PC-3 (cell line): ENCODE measurements around the gene VDAC2. TPM values are rescaled to one million over a fixed set of nuclear protein-coding genes. Genes with fewer than 3 reads are reported as not detected.

Experiments
- ATAC-seq: fragments of 200-7000 bp; cut with Tn5 transposase; 2 replicates; pipeline ENCODE4 v1.9.1; 2020; ENCODE audit warnings: mild to moderate bottlenecking, moderate library complexity
- BruUV-seq: library from RNA; stranded (reverse); fragments of 400-500 nt; replicated peaks from 2 replicates; lab custom pipeline; 2021; lab: Mats Ljungman, UMichigan
- CTCF ChIA-PET: fragments of 300-600 bp; sonication (Branson Sonifier 250); formaldehyde crosslinking; loops from one replicate; lab custom pipeline; 2022; ENCODE audit warnings: antibody characterized with exemption; lab: Charles Lee
- POLR2A ChIA-PET: fragments of 300-600 bp; sonication (Branson Sonifier 250); formaldehyde crosslinking; loops from one replicate; lab custom pipeline; 2022; ENCODE audit warnings: antibody characterized with exemption; ENCODE audit not compliant: unreplicated experiment; lab: Charles Lee
- DNase-seq: peaks from one replicate; pipeline ENCODE4 v3.0.0-alpha.2; 2015
- H2AFZ ChIP-seq: fragments of 300-600 bp; sonication (generic); 2 replicates; pipeline ENCODE4 v1.6.0; 2016; ENCODE audit warnings: antibody characterized with exemption, low read length
- H3F3A ChIP-seq: fragments of 300-600 bp; sonication (generic); one replicate; pipeline ENCODE4 v1.6.0; 2017; ENCODE audit warnings: antibody characterized with exemption, low read length, control low read depth, mild to moderate bottlenecking; ENCODE audit not compliant: unreplicated experiment
- H3K27ac ChIP-seq: fragments of 300-600 bp; sonication (generic); 2 replicates; pipeline ENCODE4 v1.5.1; 2016; ENCODE audit warnings: mild to moderate bottlenecking, low read length
- H3K27me3 ChIP-seq: fragments of 300-600 bp; sonication (generic); 2 replicates; pipeline ENCODE4 v1.6.1; 2016; ENCODE audit warnings: low read length, mixed read lengths
- H3K36me3 ChIP-seq: fragments of 300-600 bp; sonication (generic); 2 replicates; pipeline ENCODE4 v1.6.1; 2016; ENCODE audit warnings: low read depth, mixed run types, low read length, mixed read lengths
- H3K4me1 ChIP-seq: fragments of 300-600 bp; sonication (generic); 2 replicates; pipeline ENCODE4 v1.5.1; 2016; ENCODE audit warnings: low read length; ENCODE audit not compliant: insufficient read depth
- H3K4me2 ChIP-seq: fragments of 300-600 bp; sonication (generic); 2 replicates; pipeline ENCODE4 v1.6.0; 2016; ENCODE audit warnings: low read length
- H3K4me3 ChIP-seq: fragments of 300-600 bp; sonication (generic); 2 replicates; pipeline ENCODE4 v1.5.1; 2016; ENCODE audit warnings: mild to moderate bottlenecking, low read length, mixed read lengths
- H3K79me2 ChIP-seq: fragments of 300-600 bp; sonication (generic); 2 replicates; pipeline ENCODE4 v1.6.1; 2017; ENCODE audit warnings: low read length, mixed read lengths
- H3K9ac ChIP-seq: fragments of 300-600 bp; sonication (generic); 2 replicates; pipeline ENCODE4 v1.6.0; 2016; ENCODE audit warnings: mild to moderate bottlenecking, low read length
- H3K9me2 ChIP-seq: fragments of 300-600 bp; sonication (generic); replicated peaks from 2 replicates; pipeline ENCODE4 v1.6.1; 2016; ENCODE audit warnings: mixed run types, low read length, mixed read lengths
- H3K9me3 ChIP-seq: fragments of 300-600 bp; sonication (generic); 2 replicates; pipeline ENCODE4 v1.6.1; 2016; ENCODE audit warnings: low read length, mixed read lengths
- H4K20me1 ChIP-seq: fragments of 300-600 bp; sonication (generic); 2 replicates; pipeline ENCODE4 v1.6.1; 2016; ENCODE audit warnings: low read length, mixed read lengths
- CTCF ChIP-seq: fragments of 300-600 bp; sonication (generic); conservative IDR thresholded peaks from 2 replicates; pipeline ENCODE4 v1.5.1; 2017; ENCODE audit warnings: antibody characterized with exemption, low read depth, mild to moderate bottlenecking, low read length
- EZH2 ChIP-seq: fragments of 300-600 bp; sonication (generic); IDR thresholded peaks from one replicate; pipeline ENCODE4 v1.6.1; 2017; ENCODE audit warnings: antibody characterized with exemption, mild to moderate bottlenecking, low read length; ENCODE audit not compliant: unreplicated experiment
- EZH2phosphoT487 ChIP-seq: fragments of 300-600 bp; sonication (generic); IDR thresholded peaks from 2 replicates; pipeline ENCODE4 v1.6.1; 2018; ENCODE audit warnings: mild to moderate bottlenecking, antibody characterized with exemption, low read length, borderline replicate concordance
- intact Hi-C: fragments of 100-400 bp; cut with micrococcal nuclease; formaldehyde crosslinking; loops from 2 replicates; pipeline ENCODE4 v1.9.0; 2023
- total RNA-seq: library from RNA; depleted of rRNA; stranded (reverse); fragments of >200 nt; gene quantifications from 2 replicates; pipeline ENCODE4 v1.2.3, GENCODE V29; 2014

VDAC2 gene
- total RNA-seq, 1 experiment from 2014 or later, result 542 TPM

- no peak overlapping the region for H3K27ac ChIP-seq
- no peaks in the 10 kb centered on the region for H3K27me3 ChIP-seq
- ATAC-seq, result no peak
- H4K20me1 ChIP-seq, result no peaks in the 10 kb centered on the region
- no peak overlapping the region for H3K4me3 ChIP-seq
- H3K36me3 ChIP-seq, result no peaks in the 10 kb centered on the region
- H3K9ac ChIP-seq, result no peak overlapping the region
- ChIA-PET POLR2A (no interaction called here), CTCF (no interaction called here)
- H3K4me2 ChIP-seq, result no peak overlapping the region
- no peaks in the 10 kb centered on the region for H3K9me2 ChIP-seq
- intact Hi-C loops, result no loop called here
- DNase-seq, result no peak
- no peaks in the 10 kb centered on the region for H3F3A ChIP-seq
- H3K79me2 ChIP-seq, result no peaks in the 10 kb centered on the region
- no peak for TF ChIP-seq EZH2
- no peaks in the 10 kb centered on the region for H3K9me3 ChIP-seq
- BruUV-seq, result no TSS peak
- peaks cover 11% of the 10 kb centered on the region for H3K4me1 ChIP-seq
- H2AFZ ChIP-seq, result no peak overlapping the region
Observed at GRCh38 chr10:75272094-75272493, 61.5 kb downstream of the VDAC2 start.

- DNase-seq, result peak; percentile 81
- no TSS peak for BruUV-seq
- H3K27me3 ChIP-seq, result no peaks in the 10 kb centered on the region
- peak; percentile 93 for ATAC-seq
- no peaks in the 10 kb centered on the region for H3K9me3 ChIP-seq
- H2AFZ ChIP-seq, result peak overlapping the region; percentile 2; the same call in 1 of the 2 replicates
- 0 out of 2 replicates have a peak overlapping the region, but pooled peaks have one; percentile 0 for H3K4me2 ChIP-seq
- TF ChIP-seq EZH2phosphoT487 (no peak), CTCF (0 out of 2 replicates have a peak, but pooled peaks have one; percentile 17), EZH2 (no peak)
- intact Hi-C loops, result no loop called here
- peaks cover 11% of the 10 kb centered on the region for H3K4me1 ChIP-seq
- H3K9me2 ChIP-seq, result no peaks in the 10 kb centered on the region
- no peak overlapping the region for H3K4me3 ChIP-seq
- H3K36me3 ChIP-seq, result no peaks in the 10 kb centered on the region
- no peak overlapping the region for H3K27ac ChIP-seq
- H3K9ac ChIP-seq, result no peak overlapping the region
- ChIA-PET POLR2A (no interaction called here), CTCF (no interaction called here)
- no peaks in the 10 kb centered on the region for H3F3A ChIP-seq
- no peaks in the 10 kb centered on the region for H3K79me2 ChIP-seq
- H4K20me1 ChIP-seq, result no peaks in the 10 kb centered on the region
Observed at GRCh38 chr10:75272896-75273295, 62.3 kb downstream of the VDAC2 start.

GRCh38 chr10:75276069-75276872 lies 65.7 kb downstream of the VDAC2 start:
- Histone ChIP-seq H3K9ac (no peak overlapping the region), H3K4me1 (peaks cover 11% of the 10 kb centered on the region), H3K27me3 (no peaks in the 10 kb centered on the region), H3K4me2 (no peak overlapping the region), H4K20me1 (no peaks in the 10 kb centered on the region), H3K27ac (no peak overlapping the region), H2AFZ (no peak overlapping the region), H3F3A (no peaks in the 10 kb centered on the region), H3K36me3 (no peaks in the 10 kb centered on the region), H3K4me3 (no peak overlapping the region), H3K9me3 (no peaks in the 10 kb centered on the region), H3K9me2 (no peaks in the 10 kb centered on the region), H3K79me2 (no peaks in the 10 kb centered on the region)
- BruUV-seq, result no TSS peak
- ChIA-PET CTCF (no interaction called here), POLR2A (no interaction called here)
- DNase-seq (no peak), ATAC-seq (no peak)
- no peak for TF ChIP-seq CTCF
- no peak for TF ChIP-seq EZH2phosphoT487
- TF ChIP-seq EZH2, result no peak
- intact Hi-C loops, result no loop called here
